Fibroblast of lung (primary cell): Measurements from ENCODE around the gene CAMK1D. TPM values are rescaled to one million over a fixed set of nuclear protein-coding genes. Genes with fewer than 3 reads are reported as not detected.
"Not testable (repeated sequence)": the region's sequence is repeated elsewhere in the genome, so short reads cannot be mapped to it uniquely, and the experiment has no call there.

Source experiments
- DNase-seq, 2 donors: peaks; one replicate each; pipeline versions ENCODE4 v3.0.0 to v3.0.0-alpha.2; 2010; ENCODE audit warnings: low read depth in 2 of 2
- H2AFZ ChIP-seq: 2 replicates; pipeline ENCODE4 v1.5.1; 2012; ENCODE audit warnings: low read length, control low read depth, inconsistent platforms
- H3K27ac ChIP-seq: 2 replicates; pipeline ENCODE4 v1.5.1; 2011; ENCODE audit warnings: low read length, control low read depth; ENCODE audit not compliant: insufficient read depth
- H3K27me3 ChIP-seq: 2 replicates; pipeline ENCODE4 v1.5.1; 2011; ENCODE audit warnings: mild to moderate bottlenecking, low read length; ENCODE audit not compliant: control insufficient read depth, insufficient read depth
- H3K36me3 ChIP-seq: 2 replicates; pipeline ENCODE4 v1.5.1; 2011; ENCODE audit warnings: low read length; ENCODE audit not compliant: control insufficient read depth, insufficient read depth
- H3K4me1 ChIP-seq: 2 replicates; pipeline ENCODE4 v1.5.1; 2011; ENCODE audit warnings: low read length; ENCODE audit not compliant: control insufficient read depth, insufficient read depth; ENCODE audit errors: extremely low read depth
- H3K4me2 ChIP-seq: 2 replicates; pipeline ENCODE4 v1.5.1; 2011; ENCODE audit warnings: low read length, control low read depth; ENCODE audit not compliant: insufficient read depth; ENCODE audit errors: extremely low read depth
- H3K4me3 ChIP-seq, 4 experiments: fragments of 200-600 bp in 1 of 4; sonication (generic) in 1 of 4; replicated peaks in 1 of 4; 2 replicates each; pipeline ENCODE4 v1.5.1; 2011 to 2016; ENCODE audit warnings: low read length in 4 of 4, low read depth in 3 of 4, mild to moderate bottlenecking in 3 of 4, control low read depth in 2 of 4, inconsistent platforms in 1 of 4, mixed read lengths in 1 of 4; ENCODE audit not compliant: insufficient read depth in 1 of 4; ENCODE audit errors: control extremely low read depth in 1 of 4
- H3K79me2 ChIP-seq: 2 replicates; pipeline ENCODE4 v1.5.1; 2012; ENCODE audit warnings: mild to moderate bottlenecking, low read length, inconsistent platforms; ENCODE audit not compliant: control insufficient read depth, insufficient read depth
- H3K9ac ChIP-seq: 2 replicates; pipeline ENCODE4 v1.5.1; 2011; ENCODE audit warnings: mild to moderate bottlenecking, low read length, control low read depth; ENCODE audit not compliant: insufficient read depth
- H3K9me3 ChIP-seq: 2 replicates; pipeline ENCODE4 v1.5.1; 2012; ENCODE audit warnings: low read depth, low read length; ENCODE audit not compliant: control insufficient read depth, insufficient read depth
- H4K20me1 ChIP-seq: 2 replicates; pipeline ENCODE4 v1.5.1; 2011; ENCODE audit warnings: low read length; ENCODE audit not compliant: control insufficient read depth, insufficient read depth; ENCODE audit errors: extremely low read depth
- CTCF ChIP-seq, 2 donors: IDR thresholded peaks in 1 of 2; conservative IDR thresholded peaks in 1 of 2; 1 replicate in 1 of 2; 2 replicates in 1 of 2; pipeline ENCODE4 v1.5.1; 2011 to 2012; ENCODE audit warnings: low read length in 2 of 2, control low read depth in 1 of 2, inconsistent platforms in 1 of 2, low read depth in 1 of 2, mild to moderate bottlenecking in 1 of 2
- EZH2 ChIP-seq: IDR thresholded peaks from 2 replicates; pipeline ENCODE4 v1.5.1; 2012; ENCODE audit warnings: low read length, control low read depth, mild to moderate bottlenecking; ENCODE audit errors: missing control alignments
- polyA plus RNA-seq, 2 donors: library from polyadenylated mRNA; depleted of rRNA in 1 of 2; stranded (reverse) in 1 of 2; unstranded in 1 of 2; fragments of >200 nt; gene quantifications; 2 replicates each; pipeline ENCODE4 v1.2.1, GENCODE V29; 2011 to 2012; ENCODE audit warnings: missing spikeins in 1 of 2
- total RNA-seq: library from RNA; depleted of rRNA; stranded (reverse); fragments of >200 nt; gene quantifications from 2 replicates; pipeline ENCODE4 v1.2.1, GENCODE V29; 2014

CAMK1D gene
- total and polyA plus RNA-seq, 2 donors (not counting 1 experiment from before 2014, with no cell fraction given) = 2.3 TPM

DNA sequence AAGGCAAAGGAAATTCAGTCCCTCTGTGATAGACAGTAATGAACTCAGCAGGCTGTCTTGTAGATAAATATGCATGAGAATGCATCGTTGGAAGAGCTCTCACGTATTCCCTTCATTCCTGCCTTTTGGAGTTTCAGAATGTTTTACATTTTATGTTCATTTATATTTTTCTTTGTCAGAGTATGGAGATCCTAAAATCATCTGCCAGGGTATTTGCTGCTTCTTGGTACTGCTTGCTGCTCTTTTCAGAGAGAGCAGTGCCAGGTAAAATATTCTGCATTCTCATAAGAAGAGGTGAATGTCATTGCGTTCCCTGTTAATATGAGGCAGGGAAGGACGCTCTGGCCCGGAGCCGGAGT, 362.0 kb downstream of the CAMK1D start:
- Histone ChIP-seq H2AFZ (no peak overlapping the region), H4K20me1 (no peaks in the 10 kb centered on the region), H3K9me3 (no peaks in the 10 kb centered on the region), H3K4me2 (no peak overlapping the region), H3K79me2 (no peaks in the 10 kb centered on the region), H3K36me3 (no peaks in the 10 kb centered on the region), H3K9ac (no peak overlapping the region), H3K4me1 (peaks cover 30% of the 10 kb centered on the region), H3K27me3 (no peaks in the 10 kb centered on the region), H3K4me3 (no peak overlapping the region), H3K27ac (no peak overlapping the region)
- TF ChIP-seq EZH2 (no peak), CTCF (conservative IDR thresholded peaks at IDR 0.05 in 1 of 2, IDR thresholded peaks at IDR 0.05 in 1 of 2; ENCODE audit: low read depth in 1 of 2, low read length in 2 of 2) (no peak)
- no peak for DNase-seq

DNA sequence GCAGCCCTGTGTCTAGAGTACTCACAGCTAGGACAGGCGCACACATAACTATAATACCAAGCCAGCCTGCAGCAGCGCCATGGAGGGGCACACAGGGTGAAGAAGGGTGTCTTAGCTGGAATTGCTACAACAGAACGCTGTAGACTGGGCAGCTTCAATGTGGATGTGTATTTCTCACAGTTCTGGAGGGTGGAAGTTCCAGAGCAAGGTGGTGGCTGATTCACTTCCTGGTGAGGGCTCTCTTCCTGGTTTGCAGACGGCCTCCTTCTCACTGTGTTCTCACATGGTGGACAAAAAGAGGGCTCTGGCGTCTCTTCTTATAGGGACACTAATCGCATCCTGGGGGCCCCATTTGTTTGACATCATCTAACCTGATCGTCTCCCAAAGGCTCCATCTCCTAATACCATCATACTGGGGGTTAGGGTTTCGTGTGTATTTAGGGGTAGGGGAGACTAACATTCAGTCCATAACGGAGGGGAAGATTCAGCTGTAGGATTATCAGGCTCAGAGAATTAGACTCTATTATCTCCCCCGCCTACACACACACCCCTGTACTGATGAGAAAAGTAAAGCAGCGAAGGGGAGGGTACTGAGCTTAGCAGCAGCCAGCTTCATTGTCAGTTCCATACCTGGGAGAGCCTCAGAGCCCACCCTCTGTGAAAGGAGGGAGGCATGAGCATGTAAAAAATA, 363.1 kb downstream of the CAMK1D start:
- Histone ChIP-seq H3K4me1 (peaks cover 22% of the 10 kb centered on the region), H3K9me3 (no peaks in the 10 kb centered on the region), H4K20me1 (no peaks in the 10 kb centered on the region), H3K9ac (no peak overlapping the region), H3K27me3 (no peaks in the 10 kb centered on the region), H3K79me2 (no peaks in the 10 kb centered on the region), H3K36me3 (no peaks in the 10 kb centered on the region), H3K27ac (no peak overlapping the region), H2AFZ (no peak overlapping the region), H3K4me2 (no peak overlapping the region), H3K4me3 (no peak overlapping the region)
- DNase-seq = no peak
- TF ChIP-seq CTCF (conservative IDR thresholded peaks at IDR 0.05 in 1 of 2, IDR thresholded peaks at IDR 0.05 in 1 of 2; ENCODE audit: low read depth in 1 of 2, low read length in 2 of 2) (no peak), EZH2 (no peak)

DNA sequence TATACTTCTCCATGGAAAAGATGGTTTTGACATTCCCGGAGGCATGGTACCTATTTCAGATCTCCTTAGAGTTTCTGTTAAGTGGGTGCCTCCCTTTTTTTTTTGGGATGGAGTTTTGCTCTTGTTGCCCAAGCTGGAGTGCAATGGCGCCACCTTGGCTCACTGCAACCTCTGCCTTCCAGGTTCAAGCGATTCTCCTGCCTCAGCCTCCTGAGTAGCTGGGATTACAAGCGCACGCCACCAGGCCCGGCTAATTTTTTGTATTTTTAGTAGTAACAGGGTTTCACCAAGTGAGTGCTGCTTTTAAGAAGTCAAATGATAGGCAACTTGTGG, 363.6 kb downstream of the CAMK1D start:
- not testable (repeated sequence) for H3K9me3 ChIP-seq, H2AFZ ChIP-seq, DNase-seq, H4K20me1 ChIP-seq, H3K36me3 ChIP-seq, H3K27ac ChIP-seq, H3K79me2 ChIP-seq, H3K9ac ChIP-seq, H3K27me3 ChIP-seq, H3K4me2 ChIP-seq, H3K4me3 ChIP-seq
- peaks cover 20% of the 10 kb centered on the region for H3K4me1 ChIP-seq
